Measurements from ENCODE around the gene HSPG2.

Gene HSPG2

GRCh38 chr1:21866707-21867043 is 70.4 kb downstream of the HSPG2 start:
- Histone ChIP-seq H3K36me3 (ENCODE audit: control insufficient read depth in 1 of 2, insufficient read depth in 2 of 2, low read length in 2 of 2) (peaks cover 78 to 81% of the 10 kb centered on the region in 2 experiments), H3K23ac (ENCODE audit: low read length) (no peak overlapping the region), H2BK5ac (ENCODE audit: low read depth, low read length, poor library complexity) (no peak overlapping the region), H3K9ac (ENCODE audit: low read length) (no peak overlapping the region), H3K4me1 (ENCODE audit: control insufficient read depth in 1 of 2, insufficient read depth in 2 of 2, low read length in 2 of 2) (no peaks in the 10 kb centered on the region), H3K27ac (ENCODE audit: low read depth, low read length) (no peak overlapping the region), H2AFZ (ENCODE audit: insufficient read depth, low read length, poor library complexity) (no peak overlapping the region), H3K4ac (ENCODE audit: low read depth, low read length) (no peak overlapping the region), H2BK12ac (ENCODE audit: low read length) (no peak overlapping the region), H2BK120ac (ENCODE audit: insufficient read depth, low read length, poor library complexity) (no peak overlapping the region), H3K4me2 (ENCODE audit: low read length) (no peak overlapping the region), H3K9me3 (ENCODE audit: insufficient read depth, low read depth, low read length) (peaks cover 7% of the 10 kb centered on the region), H3K4me3 (ENCODE audit: low read depth, low read length) (no peak overlapping the region), H3K79me2 (ENCODE audit: control insufficient read depth, insufficient read depth, low read length, poor library complexity) (no peaks in the 10 kb centered on the region), H4K91ac (ENCODE audit: low read depth, low read length) (no peak overlapping the region), H2AK5ac (ENCODE audit: low read length) (no peak overlapping the region), H3K27me3 (ENCODE audit: insufficient read depth, low read length) (no peaks in the 10 kb centered on the region), H4K12ac (ENCODE audit: low read depth, low read length) (no peak overlapping the region), H3K79me1 (ENCODE audit: low read length) (no peaks in the 10 kb centered on the region), H3K18ac (ENCODE audit: low read length) (no peak overlapping the region), H4K8ac (ENCODE audit: low read depth, low read length) (no peak overlapping the region), H3K14ac (ENCODE audit: low read length) (no peak overlapping the region)
- WGBS (ENCODE audit: extremely low coverage, insufficient coverage, insufficient read length): no CpG with 5 or more reads among the region's 1 CpG
- DNase-seq: peak in 1 of 2 donors; percentile 34

GRCh38 chr1:21865943-21866706 is 71.0 kb downstream of the HSPG2 start:
- peaks cover 77 to 81% of the 10 kb centered on the region in 2 experiments for H3K36me3 ChIP-seq (ENCODE audit: control insufficient read depth in 1 of 2, insufficient read depth in 2 of 2, low read length in 2 of 2)

GRCh38 chr1:21865609-21865942 is 71.5 kb downstream of the HSPG2 start:
- H2BK5ac ChIP-seq (ENCODE audit: low read depth, low read length, poor library complexity): no peak overlapping the region
- no peak overlapping the region for H3K4me3 ChIP-seq (ENCODE audit: low read depth, low read length)
- H3K27me3 ChIP-seq (ENCODE audit: insufficient read depth, low read length): no peaks in the 10 kb centered on the region
- no peaks in the 10 kb centered on the region for H3K79me2 ChIP-seq (ENCODE audit: control insufficient read depth, insufficient read depth, low read length, poor library complexity)
- no peaks in the 10 kb centered on the region for H3K79me1 ChIP-seq (ENCODE audit: low read length)
- H4K91ac ChIP-seq (ENCODE audit: low read depth, low read length): no peak overlapping the region
- no peak overlapping the region for H3K23ac ChIP-seq (ENCODE audit: low read length)
- no CpG with 5 or more reads among the region's 7 CpGs for WGBS (ENCODE audit: extremely low coverage, insufficient coverage, insufficient read length)
- H2AFZ ChIP-seq (ENCODE audit: insufficient read depth, low read length, poor library complexity): no peak overlapping the region
- H3K27ac ChIP-seq (ENCODE audit: low read depth, low read length): no peak overlapping the region
- H3K9ac ChIP-seq (ENCODE audit: low read length): no peak overlapping the region
- H3K36me3 ChIP-seq (ENCODE audit: control insufficient read depth in 1 of 2, insufficient read depth in 2 of 2, low read length in 2 of 2): peaks cover 78 to 82% of the 10 kb centered on the region in 2 experiments
- peaks cover 8% of the 10 kb centered on the region for H3K9me3 ChIP-seq (ENCODE audit: insufficient read depth, low read depth, low read length)
- no peak overlapping the region for H3K4ac ChIP-seq (ENCODE audit: low read depth, low read length)
- H3K18ac ChIP-seq (ENCODE audit: low read length): no peak overlapping the region
- no peaks in the 10 kb centered on the region for H3K4me1 ChIP-seq (ENCODE audit: control insufficient read depth in 1 of 2, insufficient read depth in 2 of 2, low read length in 2 of 2)
- no peak overlapping the region for H4K12ac ChIP-seq (ENCODE audit: low read depth, low read length)
- no peak overlapping the region for H2BK12ac ChIP-seq (ENCODE audit: low read length)
- H2BK120ac ChIP-seq (ENCODE audit: insufficient read depth, low read length, poor library complexity): no peak overlapping the region
- H3K4me2 ChIP-seq (ENCODE audit: low read length): no peak overlapping the region
- H2AK5ac ChIP-seq (ENCODE audit: low read length): no peak overlapping the region
- DNase-seq: no peak
- H4K8ac ChIP-seq (ENCODE audit: low read depth, low read length): no peak overlapping the region
- no peak overlapping the region for H3K14ac ChIP-seq (ENCODE audit: low read length)

More at GRCh38 chr1:21865943-21866706, 71.0 kb downstream of the HSPG2 start:
- no peak overlapping the region for H4K8ac ChIP-seq (ENCODE audit: low read depth, low read length)
- no CpG with 5 or more reads among the region's 11 CpGs for WGBS (ENCODE audit: extremely low coverage, insufficient coverage, insufficient read length)
- no peak overlapping the region for H4K91ac ChIP-seq (ENCODE audit: low read depth, low read length)
- H3K4me3 ChIP-seq (ENCODE audit: low read depth, low read length): no peak overlapping the region
- H2BK5ac ChIP-seq (ENCODE audit: low read depth, low read length, poor library complexity): no peak overlapping the region
- no peak overlapping the region for H2AK5ac ChIP-seq (ENCODE audit: low read length)
- H2BK120ac ChIP-seq (ENCODE audit: insufficient read depth, low read length, poor library complexity): no peak overlapping the region
- H3K4ac ChIP-seq (ENCODE audit: low read depth, low read length): no peak overlapping the region
- H3K23ac ChIP-seq (ENCODE audit: low read length): no peak overlapping the region
- H3K4me2 ChIP-seq (ENCODE audit: low read length): no peak overlapping the region
- no peak overlapping the region for H3K9ac ChIP-seq (ENCODE audit: low read length)
- H2AFZ ChIP-seq (ENCODE audit: insufficient read depth, low read length, poor library complexity): no peak overlapping the region
- H3K9me3 ChIP-seq (ENCODE audit: insufficient read depth, low read depth, low read length): peaks cover 8% of the 10 kb centered on the region
- H3K79me1 ChIP-seq (ENCODE audit: low read length): no peaks in the 10 kb centered on the region
- no peaks in the 10 kb centered on the region for H3K79me2 ChIP-seq (ENCODE audit: control insufficient read depth, insufficient read depth, low read length, poor library complexity)
- H4K12ac ChIP-seq (ENCODE audit: low read depth, low read length): no peak overlapping the region
- no peak overlapping the region for H3K27ac ChIP-seq (ENCODE audit: low read depth, low read length)
- DNase-seq: peak; percentile 13 to 39
- H3K27me3 ChIP-seq (ENCODE audit: insufficient read depth, low read length): no peaks in the 10 kb centered on the region
- H2BK12ac ChIP-seq (ENCODE audit: low read length): no peak overlapping the region
- H3K14ac ChIP-seq (ENCODE audit: low read length): no peak overlapping the region
- no peaks in the 10 kb centered on the region for H3K4me1 ChIP-seq (ENCODE audit: control insufficient read depth in 1 of 2, insufficient read depth in 2 of 2, low read length in 2 of 2)
- no peak overlapping the region for H3K18ac ChIP-seq (ENCODE audit: low read length)

GRCh38 chr1:21864730-21865129 is 72.4 kb downstream of the HSPG2 start:
- H3K9ac ChIP-seq (ENCODE audit: low read length): no peak overlapping the region
- H3K79me2 ChIP-seq (ENCODE audit: control insufficient read depth, insufficient read depth, low read length, poor library complexity): no peaks in the 10 kb centered on the region
- no peak overlapping the region for H3K14ac ChIP-seq (ENCODE audit: low read length)
- no peak overlapping the region for H4K91ac ChIP-seq (ENCODE audit: low read depth, low read length)
- H3K4ac ChIP-seq (ENCODE audit: low read depth, low read length): no peak overlapping the region
- no peak overlapping the region for H2AFZ ChIP-seq (ENCODE audit: insufficient read depth, low read length, poor library complexity)
- no peaks in the 10 kb centered on the region for H3K79me1 ChIP-seq (ENCODE audit: low read length)
- no peak overlapping the region for H3K4me2 ChIP-seq (ENCODE audit: low read length)
- no peak overlapping the region for H4K12ac ChIP-seq (ENCODE audit: low read depth, low read length)
- DNase-seq: no peak
- H3K18ac ChIP-seq (ENCODE audit: low read length): no peak overlapping the region
- no peak overlapping the region for H2BK5ac ChIP-seq (ENCODE audit: low read depth, low read length, poor library complexity)
- no peak overlapping the region for H2BK120ac ChIP-seq (ENCODE audit: insufficient read depth, low read length, poor library complexity)
- peaks cover 78 to 82% of the 10 kb centered on the region in 2 experiments for H3K36me3 ChIP-seq (ENCODE audit: control insufficient read depth in 1 of 2, insufficient read depth in 2 of 2, low read length in 2 of 2)
- no peak overlapping the region for H3K23ac ChIP-seq (ENCODE audit: low read length)
- no peak overlapping the region for H4K8ac ChIP-seq (ENCODE audit: low read depth, low read length)
- H3K4me1 ChIP-seq (ENCODE audit: control insufficient read depth in 1 of 2, insufficient read depth in 2 of 2, low read length in 2 of 2): no peaks in the 10 kb centered on the region
- no peaks in the 10 kb centered on the region for H3K27me3 ChIP-seq (ENCODE audit: insufficient read depth, low read length)
- H3K9me3 ChIP-seq (ENCODE audit: insufficient read depth, low read depth, low read length): peaks cover 8% of the 10 kb centered on the region
- H2BK12ac ChIP-seq (ENCODE audit: low read length): no peak overlapping the region
- H2AK5ac ChIP-seq (ENCODE audit: low read length): no peak overlapping the region
- no peak overlapping the region for H3K27ac ChIP-seq (ENCODE audit: low read depth, low read length)
- WGBS (ENCODE audit: extremely low coverage, insufficient coverage, insufficient read length): no CpG with 5 or more reads among the region's 27 CpGs
- no peak overlapping the region for H3K4me3 ChIP-seq (ENCODE audit: low read depth, low read length)

All from trophoblast cell (in vitro differentiated cells and primary cell).